NCI-H345 treated with DMSO at 0.1 percent for 48 hours (cell line): ENCODE results near the gene GRM1.
"Not testable (repeated sequence)": the region's sequence is repeated elsewhere in the genome, so short reads cannot be mapped to it uniquely, and the experiment has no call there.

Source experiments
- DNase-seq: peaks from one replicate; lab custom pipeline; 2025; ENCODE audit not compliant: unreplicated experiment; lab: John Stamatoyannopoulos, UW

Gene GRM1

DNA sequence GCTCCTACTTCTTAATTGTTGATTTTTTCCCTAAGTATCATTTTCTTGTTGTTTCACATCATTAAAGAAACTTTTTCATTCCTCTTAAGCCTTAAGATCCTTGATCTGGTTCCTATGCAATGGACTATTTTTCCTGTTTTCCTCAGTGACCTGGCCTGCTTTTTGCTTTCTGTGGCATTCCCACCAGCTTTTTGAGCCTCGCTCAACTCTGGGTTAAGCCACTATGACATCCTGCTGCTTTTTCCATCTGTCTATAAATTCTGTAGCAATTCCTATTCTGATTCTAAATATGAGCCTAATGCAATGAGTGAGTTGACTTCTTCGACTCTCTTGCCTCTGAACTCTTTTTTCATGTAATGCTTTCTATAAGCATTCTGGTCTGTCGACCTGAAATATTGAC lies 160.3 kb downstream of the GRM1 start:
- no peak for DNase-seq

DNA sequence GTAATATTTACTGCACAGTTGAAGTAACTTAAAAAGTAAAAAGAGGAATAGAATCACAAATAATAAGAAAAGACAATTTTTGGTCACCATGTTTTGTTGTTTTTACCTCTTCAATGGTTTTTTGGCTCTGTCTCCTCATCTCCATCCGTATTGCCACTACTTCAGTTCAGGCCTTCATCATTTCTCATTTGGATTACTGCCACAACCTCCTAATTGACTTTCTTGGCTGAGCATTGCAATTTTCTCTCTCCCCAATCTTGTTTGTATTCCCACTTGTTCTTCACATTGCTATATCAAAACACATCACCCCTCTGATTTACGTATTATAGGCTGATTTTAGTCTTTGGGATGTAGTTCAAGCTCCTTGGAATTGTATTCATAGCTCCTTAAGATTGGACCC lies 161.7 kb downstream of the GRM1 start:
- DNase-seq = no peak

DNA sequence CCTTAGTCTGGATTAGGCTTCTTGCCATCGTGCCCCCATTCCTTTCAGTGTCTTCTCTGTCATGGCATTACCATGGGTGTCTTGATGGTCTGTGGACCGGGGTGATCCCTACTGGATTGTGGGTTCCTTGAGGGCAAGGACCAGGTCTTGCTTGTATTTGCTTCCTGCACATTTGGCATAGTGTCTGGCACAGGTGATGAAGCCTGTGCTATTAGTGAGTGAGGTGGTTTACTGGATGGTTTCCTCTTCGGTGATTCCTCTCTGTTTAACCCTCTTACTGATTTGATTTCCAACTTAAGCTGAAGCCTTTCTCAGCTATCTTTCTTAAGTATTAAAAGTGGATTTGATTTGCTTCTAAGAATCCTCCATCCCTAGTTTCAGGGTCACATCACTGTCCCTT lies 162.3 kb downstream of the GRM1 start:
- DNase-seq = no peak

DNA sequence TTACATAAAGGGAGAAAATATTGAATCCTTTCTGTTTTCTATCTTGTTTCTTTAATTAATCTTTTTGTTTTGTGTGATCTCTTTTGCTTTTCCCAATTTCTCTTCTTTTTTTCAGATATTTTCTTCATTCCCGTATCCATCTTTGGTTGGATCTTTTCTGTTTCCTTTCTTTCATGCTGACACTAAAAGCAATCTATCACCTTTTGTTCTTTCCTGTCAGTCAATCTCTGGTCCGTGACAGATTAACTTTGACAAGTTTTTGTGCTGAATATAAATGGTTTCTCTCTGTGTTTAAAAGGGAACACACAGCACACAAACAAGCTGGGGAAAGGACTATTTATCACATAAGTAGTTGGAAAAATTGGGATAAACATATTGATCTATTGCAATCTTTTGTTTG lies 162.8 kb downstream of the GRM1 start:
- no peak for DNase-seq

DNA sequence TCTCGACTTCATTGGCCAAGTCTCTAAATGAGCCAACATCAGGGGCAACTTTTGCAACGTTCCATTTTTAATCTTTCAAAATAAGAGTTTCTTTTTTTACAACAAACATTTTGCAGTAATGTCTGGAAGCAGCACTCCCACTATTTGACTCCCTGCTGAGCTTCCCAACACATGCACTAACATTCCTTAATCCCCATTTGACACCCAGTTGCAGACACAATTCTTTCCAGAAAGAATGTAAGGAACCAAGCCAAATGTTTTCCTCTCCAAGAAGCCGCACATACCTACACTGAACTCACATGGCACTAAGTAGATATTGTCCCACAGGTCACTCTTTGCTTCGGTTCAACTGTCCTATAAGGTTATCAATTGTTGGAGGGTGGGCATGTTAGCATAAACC lies 165.6 kb downstream of the GRM1 start:
- no peak for DNase-seq

DNA sequence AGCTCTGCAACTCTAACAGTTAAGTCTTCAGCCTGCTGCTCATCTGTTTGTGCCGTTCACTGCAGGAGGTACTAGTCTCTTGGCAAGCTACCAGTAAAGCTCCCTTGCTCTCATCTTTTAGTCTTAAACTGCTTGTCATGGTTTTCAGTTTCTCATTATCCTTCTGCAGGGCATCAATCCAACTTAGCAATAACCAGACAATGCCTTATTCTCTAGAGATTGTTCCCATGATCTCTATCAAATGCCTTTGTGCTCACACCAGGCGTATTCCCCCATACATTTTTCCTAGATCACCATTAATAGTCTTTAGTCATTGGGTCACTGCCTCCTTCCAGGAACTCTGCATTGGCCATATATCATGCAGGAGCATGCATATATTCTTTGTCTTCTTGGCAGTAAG lies 171.3 kb downstream of the GRM1 start:
- DNase-seq = peak; percentile 8

DNA sequence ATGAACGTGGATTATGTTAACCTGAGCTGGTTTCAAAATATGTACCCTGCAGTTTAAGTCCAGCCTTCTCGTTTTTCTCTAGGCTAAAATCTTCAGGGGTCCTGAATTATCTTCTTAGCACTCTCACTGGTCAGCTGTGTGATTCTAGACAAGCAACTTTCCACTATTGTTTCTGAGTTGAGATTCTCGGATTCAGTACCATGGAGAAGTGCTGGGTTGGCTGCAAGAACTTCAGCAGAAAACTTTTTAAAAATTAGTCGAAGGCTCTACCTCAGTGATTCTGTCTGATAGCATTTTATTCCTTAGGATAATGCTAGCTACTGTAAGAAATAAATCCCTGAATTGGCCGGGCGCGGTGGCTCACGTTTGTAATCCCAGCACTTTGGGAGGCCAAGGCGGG lies 173.7 kb downstream of the GRM1 start:
- no peak for DNase-seq

DNA sequence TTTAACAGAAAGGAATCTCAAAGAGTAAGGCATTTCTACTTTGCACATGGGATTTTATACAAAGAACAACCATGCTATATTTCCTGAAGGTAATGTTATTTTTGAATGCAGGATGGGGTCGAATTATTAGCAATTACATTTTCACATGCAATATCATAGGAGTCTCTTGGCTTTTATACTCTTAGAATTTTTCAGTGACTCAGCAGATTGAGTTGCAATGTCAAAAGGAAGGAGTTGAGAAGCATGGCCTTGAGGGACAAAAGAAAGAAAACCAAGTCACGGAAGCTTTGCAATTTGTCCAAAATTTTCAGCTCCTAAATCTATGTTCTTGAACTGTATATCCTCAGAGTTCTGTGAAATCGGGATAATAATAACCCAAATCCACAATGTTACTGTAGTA lies 181.1 kb downstream of the GRM1 start:
- DNase-seq = no peak

DNA sequence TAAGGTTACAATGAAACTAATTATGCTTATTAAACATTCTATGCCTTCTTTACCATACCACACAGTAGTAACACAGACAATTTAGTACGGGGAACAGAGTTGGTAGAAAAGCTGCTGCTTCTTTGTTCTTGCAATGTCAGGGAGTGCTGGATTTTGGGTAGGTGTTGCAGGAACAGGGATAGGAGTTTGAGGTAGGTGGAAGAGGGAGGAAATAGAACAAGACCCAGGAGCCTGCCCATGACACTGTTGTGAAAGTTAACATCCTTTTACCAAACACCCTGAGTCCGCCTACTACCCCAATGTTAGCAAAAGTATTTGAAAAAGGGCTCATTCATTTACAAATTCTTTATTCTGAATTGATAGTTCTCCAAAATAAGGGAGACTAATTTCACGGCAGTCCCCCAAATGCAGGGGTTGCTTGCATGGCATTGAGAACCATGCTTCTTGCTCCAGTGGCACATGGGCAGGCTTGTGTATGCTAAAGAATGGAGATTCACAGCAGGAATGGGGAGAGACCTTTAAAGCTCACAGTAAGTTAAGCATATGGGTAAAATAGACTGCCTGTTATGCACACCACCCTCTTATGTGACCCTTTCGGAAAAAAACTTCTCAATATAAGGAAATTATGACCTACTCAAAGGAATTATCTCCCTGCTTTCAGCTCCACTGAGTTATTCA lies 181.7 kb downstream of the GRM1 start:
- DNase-seq = no peak

DNA sequence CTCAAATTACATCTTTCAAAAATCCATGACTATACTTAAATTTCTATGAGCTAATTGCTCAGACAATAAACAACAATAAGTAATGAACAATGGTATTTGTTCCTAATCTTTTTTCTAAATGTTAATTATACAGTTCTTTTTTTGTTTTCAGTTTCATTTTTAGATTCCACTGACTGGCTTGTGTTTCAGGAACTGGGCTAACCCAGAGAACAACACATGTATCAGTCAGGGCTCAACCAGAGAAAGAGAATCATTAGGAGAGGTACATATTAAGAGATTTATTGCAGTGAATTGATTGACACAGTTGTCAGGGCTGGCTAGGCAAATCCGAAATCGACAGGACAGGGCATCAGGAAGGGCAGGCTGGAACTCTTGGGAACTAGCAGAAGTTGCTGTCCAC lies 182.8 kb downstream of the GRM1 start:
- no peak for DNase-seq

DNA sequence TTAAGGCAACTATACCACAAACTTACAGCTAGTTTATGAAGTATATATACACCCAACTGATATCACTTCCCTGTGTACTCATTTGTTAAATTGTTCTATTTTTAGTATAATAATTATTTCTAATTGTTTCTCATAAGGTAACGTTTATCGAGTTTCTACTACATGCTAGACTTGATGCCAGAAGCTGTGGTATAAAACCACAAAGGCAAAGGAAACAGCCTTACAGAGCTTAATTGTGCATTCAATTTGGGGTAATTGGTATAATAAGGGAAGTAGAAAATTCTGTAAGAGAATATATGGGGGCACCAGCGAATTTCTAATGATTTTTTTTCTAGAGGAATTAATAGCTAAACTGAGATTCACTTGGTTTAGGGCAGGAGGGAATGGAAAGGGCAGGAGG lies 183.9 kb downstream of the GRM1 start:
- DNase-seq = no peak

DNA sequence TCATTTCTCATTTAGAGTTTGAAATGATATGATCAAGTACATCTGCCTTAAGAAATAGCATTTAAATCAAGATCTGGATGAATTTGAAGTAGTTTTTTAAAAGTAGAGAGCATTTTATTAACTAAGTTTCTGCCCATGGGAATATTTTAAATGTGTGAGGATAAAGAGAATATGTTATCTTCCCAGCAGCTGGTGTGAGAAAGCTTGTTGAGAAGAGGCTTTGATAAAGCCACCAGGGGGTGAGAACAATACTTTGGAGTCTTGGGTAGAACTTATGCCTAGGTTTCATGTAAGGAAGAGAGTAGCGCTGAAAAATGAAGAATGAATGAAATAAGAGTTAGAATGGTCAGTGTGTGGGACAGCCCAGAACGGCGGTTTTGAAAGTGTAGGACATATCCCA lies 190.2 kb downstream of the GRM1 start:
- DNase-seq = no peak

DNA sequence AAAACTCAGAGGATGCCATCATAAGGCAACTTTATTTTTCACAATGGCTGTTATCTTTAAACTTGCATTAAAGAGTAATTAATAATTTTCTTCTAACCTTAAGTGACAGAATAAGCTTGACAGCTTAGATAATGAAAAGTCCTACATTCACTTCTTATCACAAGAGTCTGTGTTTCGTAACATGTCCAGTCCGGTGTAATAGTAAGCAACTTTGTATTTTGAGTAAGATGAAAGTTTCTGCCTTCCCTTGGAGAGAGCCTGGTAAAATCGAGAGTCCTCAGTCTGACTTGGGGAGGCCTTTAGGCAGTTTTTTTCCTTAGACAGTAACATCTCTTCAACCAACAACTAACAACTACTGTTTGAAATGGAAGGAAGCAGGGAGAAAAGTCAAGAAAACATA lies 195.6 kb downstream of the GRM1 start:
- DNase-seq = no peak

DNA sequence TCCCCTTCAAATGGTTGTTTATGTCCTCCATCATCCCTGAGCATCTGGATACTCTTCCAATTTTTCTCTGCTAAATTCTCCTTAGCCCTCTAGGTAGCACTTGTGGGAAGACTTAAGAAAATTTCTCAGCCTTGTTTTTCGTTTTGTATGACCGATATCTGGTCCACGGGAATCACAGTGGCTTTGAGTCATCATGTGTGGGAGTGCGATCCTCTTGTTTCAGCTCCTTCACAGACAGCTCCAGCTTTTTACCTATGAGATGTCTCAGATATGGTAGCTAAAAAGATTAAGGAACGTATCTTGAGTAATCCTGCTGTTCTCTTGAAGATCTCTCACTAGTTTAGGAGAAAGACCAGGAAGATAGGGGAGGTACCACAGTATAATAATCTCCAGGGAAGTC lies 196.1 kb downstream of the GRM1 start:
- no peak for DNase-seq

DNA sequence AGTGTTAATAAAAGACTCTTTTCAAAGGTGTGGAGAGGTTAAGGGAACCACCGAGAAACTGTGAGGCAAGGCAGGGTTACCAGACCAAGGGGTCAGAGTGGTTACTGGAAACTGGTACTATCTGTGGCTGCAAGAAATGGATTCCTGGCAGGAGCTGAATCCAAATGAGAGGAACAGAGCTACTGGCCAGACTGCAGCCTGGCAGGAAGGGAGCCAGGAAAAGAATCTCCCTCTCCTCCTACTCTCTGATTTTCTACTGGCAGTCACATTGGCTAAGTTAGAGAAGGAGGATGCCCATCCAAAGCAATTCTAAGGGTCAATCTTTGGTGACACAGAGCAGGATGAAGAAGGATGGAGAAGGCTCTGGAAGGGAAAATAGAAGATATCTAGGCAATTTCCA lies 211.5 kb downstream of the GRM1 start:
- DNase-seq = no peak

DNA sequence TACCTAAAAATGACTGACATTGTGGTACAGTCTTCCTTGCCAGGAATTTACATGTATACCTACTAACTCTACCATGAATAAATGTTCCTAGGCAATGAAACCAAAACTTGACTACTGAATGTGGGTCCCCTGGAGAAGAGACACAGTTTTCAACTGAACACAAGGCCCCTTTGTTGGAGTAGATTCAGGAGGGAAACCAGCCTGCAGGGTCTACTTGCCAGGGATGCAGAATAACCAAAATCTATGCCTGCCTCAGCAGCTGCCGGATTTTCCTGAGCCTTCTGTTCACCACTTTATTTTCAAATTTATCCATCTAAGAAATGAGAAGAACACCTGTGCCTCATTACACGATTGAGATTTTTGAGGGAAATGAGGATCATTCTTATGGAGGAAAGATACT lies 211.9 kb downstream of the GRM1 start:
- no peak for DNase-seq

DNA sequence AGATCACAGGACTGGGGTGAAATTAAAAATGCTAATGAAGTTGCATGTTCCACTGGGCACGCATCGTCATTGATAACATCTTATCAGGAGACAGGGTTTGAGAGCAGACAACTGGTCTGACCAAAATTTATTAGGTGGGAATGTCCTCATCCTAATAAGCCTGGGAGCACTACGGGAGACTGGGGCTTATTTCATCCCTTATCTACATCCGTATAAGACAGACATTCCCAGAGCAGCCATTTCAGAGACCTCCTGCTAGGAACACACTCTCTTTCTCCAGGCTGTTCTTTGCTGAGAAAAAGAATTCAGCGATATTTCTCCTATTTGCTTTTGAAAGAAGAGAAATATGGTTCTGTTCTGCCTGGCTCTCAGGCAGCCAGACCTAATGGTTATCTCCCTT lies 214.8 kb downstream of the GRM1 start:
- not testable (repeated sequence) for DNase-seq

DNA sequence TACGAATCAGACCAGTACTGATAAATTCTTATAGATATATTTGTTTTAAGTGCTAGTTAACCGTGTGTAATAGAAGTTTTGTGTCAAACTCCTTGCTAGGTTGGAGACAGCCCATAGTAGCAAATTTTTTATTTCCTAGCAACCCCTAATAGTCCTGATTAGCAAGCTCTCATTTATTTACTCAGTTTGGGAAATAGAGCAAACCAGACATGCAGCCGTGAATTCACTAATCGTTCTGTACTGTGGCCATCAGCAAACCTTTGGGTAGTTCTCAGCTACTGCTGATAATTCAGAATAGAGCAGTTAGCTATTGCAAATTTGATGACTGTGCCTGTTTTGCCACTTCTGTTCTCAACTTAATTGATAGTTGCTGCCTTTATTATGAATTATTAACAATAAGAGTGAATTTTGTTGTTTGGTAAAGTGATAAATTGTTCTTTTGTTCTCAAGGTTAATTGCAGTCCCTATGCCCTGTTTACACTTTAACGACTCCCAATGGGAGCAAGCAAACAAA lies 215.8 kb downstream of the GRM1 start:
- no peak for DNase-seq

DNA sequence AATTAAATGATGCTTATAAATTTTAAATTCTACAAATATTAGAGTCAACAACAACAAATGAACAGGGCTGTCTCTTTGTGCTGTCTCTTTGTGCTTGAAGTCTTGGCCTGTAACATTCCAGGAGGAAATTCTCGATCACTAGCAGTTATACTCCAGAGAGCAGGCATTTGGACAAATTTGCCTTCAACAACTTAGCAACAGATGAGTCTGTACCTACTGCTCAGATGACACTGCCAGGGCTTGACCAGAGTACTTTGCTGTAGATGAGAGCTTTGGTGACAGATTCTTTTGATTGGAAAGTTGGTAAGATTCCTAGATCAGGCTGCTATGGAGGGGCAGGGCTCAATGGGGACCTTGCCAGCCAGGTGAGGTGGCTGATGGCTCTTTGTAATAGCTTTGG lies 217.2 kb downstream of the GRM1 start:
- no peak for DNase-seq

DNA sequence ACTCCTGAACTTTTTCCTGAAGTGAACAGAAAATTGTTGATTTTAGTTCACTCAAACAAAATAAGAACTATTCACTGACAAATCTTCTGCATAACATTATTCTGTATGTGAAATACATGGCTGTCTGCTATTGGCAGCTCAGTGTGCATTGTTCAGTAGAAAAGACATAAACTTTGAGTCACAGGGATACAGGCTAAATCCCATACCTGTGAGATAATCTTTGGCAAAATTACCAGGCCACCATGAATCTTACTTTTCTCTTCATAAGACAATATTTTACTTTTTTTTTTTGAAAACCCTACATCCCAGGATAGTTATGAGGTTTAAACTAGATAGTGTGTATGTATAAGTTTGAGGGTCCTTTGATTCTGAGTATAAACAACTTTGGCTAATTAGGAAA lies 224.8 kb downstream of the GRM1 start:
- DNase-seq = no peak

DNA sequence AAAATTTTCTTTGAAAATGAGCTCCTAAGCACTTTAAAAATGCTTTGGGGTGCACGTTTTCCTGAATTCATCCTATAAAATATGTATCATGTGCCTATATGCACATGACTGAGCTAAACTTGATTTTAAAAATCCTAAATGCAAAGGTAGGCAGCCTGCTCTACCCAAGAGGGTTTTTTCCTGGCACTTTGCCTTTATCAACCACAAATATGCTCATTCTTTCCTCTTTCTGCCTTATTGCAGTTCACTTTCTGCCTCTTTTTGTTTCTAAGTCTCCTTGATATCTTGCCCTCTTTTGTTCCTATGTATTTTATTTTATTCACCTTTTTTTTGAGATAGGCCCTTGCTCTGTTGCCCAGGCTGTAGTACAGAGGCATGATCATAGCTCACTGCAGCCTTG lies 229.3 kb downstream of the GRM1 start:
- DNase-seq = no peak

DNA sequence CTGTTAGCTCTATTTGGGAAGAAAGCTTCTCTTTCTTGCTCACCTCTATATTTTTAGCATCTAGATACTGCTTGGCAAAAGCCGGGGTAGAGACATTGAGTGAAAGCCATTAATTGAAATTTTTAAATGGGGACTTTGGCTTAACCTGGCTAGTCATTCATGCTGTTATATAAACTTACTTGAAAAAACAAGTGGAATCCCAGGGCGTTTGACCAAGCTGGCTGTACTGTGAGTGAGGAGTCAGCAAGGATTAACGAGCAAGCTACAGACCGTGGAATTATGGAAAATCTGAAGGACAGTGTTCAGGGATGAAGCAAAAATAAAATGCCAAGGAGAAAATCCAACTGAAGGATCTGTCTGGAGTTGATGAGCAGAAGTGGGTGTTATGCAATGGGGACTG lies 232.0 kb downstream of the GRM1 start:
- no peak for DNase-seq

DNA sequence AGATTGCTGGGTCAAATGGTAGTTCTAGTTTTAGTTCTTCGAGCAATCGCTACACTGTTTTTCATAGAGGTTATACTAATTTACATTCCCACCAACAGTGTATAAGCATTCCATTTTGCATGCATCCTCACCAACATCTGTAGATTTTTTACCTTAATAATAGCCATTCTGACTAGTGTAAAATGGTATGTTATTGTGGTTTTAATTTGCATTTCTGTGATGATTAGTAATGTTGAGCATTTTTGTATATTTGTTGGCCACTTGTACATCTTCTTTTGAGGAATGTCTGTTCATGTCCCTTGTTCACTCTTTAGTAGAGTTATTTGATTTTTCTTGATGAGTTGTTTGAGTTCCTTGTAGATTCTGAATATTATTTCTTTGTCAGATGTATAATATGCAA lies 236.2 kb downstream of the GRM1 start:
- DNase-seq = no peak

DNA sequence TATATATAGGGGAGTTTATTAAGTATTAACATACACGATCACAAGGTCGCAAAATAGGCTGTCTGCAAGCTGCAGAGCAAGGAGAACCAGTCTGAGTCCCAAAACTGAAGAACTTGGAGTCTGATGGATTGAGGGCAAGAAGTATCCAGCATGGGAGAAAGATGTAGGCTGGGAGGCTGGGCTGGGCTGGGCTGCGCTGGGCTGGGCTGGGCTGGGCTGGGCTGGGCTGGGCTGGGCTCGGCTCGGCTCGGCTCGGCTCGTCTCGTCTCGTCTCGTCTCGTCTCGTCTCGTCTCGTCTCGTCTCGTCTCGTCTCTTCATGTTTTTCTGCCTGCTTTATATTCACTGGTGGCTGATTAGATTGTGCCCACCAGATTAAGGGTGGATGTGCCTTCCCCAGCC lies 238.6 kb downstream of the GRM1 start:
- no peak for DNase-seq
